ENCODE results near the gene MYH14. TPM values are rescaled to one million over a fixed set of nuclear protein-coding genes. Genes with fewer than 3 reads are reported as not detected.

Gene MYH14
- total and polyA plus RNA-seq, 2 of the 13 experiments (the other 11 are each of a cell fraction or from before 2014, with no cell fraction given) = 5.5 to 5.8 TPM

DNA sequence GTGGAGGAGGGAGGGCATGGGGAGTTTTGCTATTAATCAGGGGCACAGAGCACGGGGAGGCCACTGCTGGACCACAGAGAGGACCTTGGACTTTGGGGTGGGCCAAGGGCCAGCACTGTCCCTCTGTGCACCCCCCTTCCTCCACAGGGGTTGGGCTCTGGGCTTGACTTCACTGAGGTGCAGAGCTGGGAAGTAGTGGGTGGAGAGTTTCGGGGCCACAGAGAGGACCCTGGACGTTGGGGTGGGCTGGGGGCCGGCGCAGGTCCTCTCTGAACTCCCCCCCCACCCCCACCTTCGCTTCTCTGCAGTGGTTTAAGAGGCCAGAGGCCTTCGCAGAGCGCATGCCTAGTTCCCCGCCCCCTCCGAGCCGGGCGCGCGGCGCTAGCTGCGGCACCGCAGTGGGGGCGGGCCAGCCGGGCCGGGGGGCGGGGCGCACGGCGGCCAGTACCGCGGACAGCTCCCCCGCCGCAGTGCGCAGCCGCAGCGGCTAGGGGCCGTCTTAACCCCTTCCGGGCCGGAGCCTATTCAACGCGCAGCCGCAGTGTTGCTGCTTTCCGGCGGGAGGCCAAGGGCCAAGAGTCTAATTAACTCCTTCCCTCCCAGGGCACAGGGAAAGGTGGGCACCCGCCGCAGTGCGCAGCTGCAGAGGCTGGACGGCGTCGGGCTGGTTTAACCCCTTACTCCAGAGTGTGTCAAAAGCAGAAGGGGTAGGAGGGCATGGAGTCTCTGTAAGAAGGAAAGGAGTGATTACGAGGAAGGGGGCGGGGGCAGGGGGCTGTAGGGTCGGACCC is 122.1 kb downstream of the MYH14 start (continued):
- TF ChIP-seq TBX2 (CRISPR knock-in tag; IDR thresholded peaks at IDR 0.05; ENCODE audit: borderline replicate concordance) (peak; percentile 62), ZNF510 (CRISPR knock-in tag; IDR thresholded peaks at IDR 0.05; ENCODE audit: low read depth) (no peak; the same call in 1 of the 2 replicates), GABPB1 (CRISPR knock-in tag; IDR thresholded peaks at IDR 0.05) (peak; percentile 69; the same call in 1 of the 2 replicates), SRY (CRISPR knock-in tag; IDR thresholded peaks at IDR 0.05) (peak; percentile 96), RAD21 (CRISPR knock-in tag; IDR thresholded peaks at IDR 0.05) (0 out of 2 replicates have a peak, but pooled peaks have one; percentile 5), ZNF333 (CRISPR knock-in tag; IDR thresholded peaks at IDR 0.05; ENCODE audit: borderline replicate concordance) (no peak), ZNF747 (CRISPR knock-in tag; IDR thresholded peaks at IDR 0.05; ENCODE audit: borderline replicate concordance) (peak; percentile 69; the same call in 1 of the 2 replicates), NFKB2 (CRISPR knock-in tag; IDR thresholded peaks at IDR 0.05; ENCODE audit: borderline replicate concordance) (peak; percentile 81; the same call in 1 of the 2 replicates), EEA1 (CRISPR knock-in tag; IDR thresholded peaks at IDR 0.05; ENCODE audit: borderline replicate concordance) (peak; percentile 89; the same call in 1 of the 2 replicates), TOPORS (CRISPR knock-in tag; IDR thresholded peaks at IDR 0.05) (peak; percentile 84), MZF1 (CRISPR knock-in tag; IDR thresholded peaks at IDR 0.05; ENCODE audit: borderline replicate concordance) (no peak), ZKSCAN1 (IDR thresholded peaks at IDR 0.05; ENCODE audit: low read length) (no peak), DNMT1 (CRISPR knock-in tag; IDR thresholded peaks at IDR 0.05) (0 out of 2 replicates have a peak, but pooled peaks have one; percentile 32), CBX5 (CRISPR knock-in tag; IDR thresholded peaks at IDR 0.05; ENCODE audit: borderline replicate concordance) (no peak)
- TF ChIP-seq, protein P1, sequence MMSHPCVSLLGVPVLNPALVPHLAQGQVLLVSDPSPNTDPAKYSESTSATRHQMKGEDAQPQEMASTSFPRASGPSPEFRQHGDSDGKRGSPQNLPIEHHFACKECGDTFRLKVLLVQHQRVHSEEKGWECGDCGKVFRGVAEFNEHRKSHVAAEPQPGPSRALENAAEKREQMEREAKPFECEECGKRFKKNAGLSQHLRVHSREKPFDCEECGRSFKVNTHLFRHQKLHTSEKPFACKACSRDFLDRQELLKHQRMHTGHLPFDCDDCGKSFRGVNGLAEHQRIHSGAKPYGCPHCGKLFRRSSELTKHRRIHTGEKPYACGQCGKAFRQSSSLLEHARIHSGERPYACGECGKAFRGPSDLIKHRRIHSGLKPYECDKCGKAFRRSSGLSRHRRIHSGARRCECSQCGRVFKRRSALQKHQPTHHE (CRISPR knock-in tag; IDR thresholded peaks at IDR 0.05; ENCODE audit: borderline replicate concordance) = 0 out of 2 replicates have a peak, but pooled peaks have one; percentile 62
- TF ChIP-seq, protein P2, sequence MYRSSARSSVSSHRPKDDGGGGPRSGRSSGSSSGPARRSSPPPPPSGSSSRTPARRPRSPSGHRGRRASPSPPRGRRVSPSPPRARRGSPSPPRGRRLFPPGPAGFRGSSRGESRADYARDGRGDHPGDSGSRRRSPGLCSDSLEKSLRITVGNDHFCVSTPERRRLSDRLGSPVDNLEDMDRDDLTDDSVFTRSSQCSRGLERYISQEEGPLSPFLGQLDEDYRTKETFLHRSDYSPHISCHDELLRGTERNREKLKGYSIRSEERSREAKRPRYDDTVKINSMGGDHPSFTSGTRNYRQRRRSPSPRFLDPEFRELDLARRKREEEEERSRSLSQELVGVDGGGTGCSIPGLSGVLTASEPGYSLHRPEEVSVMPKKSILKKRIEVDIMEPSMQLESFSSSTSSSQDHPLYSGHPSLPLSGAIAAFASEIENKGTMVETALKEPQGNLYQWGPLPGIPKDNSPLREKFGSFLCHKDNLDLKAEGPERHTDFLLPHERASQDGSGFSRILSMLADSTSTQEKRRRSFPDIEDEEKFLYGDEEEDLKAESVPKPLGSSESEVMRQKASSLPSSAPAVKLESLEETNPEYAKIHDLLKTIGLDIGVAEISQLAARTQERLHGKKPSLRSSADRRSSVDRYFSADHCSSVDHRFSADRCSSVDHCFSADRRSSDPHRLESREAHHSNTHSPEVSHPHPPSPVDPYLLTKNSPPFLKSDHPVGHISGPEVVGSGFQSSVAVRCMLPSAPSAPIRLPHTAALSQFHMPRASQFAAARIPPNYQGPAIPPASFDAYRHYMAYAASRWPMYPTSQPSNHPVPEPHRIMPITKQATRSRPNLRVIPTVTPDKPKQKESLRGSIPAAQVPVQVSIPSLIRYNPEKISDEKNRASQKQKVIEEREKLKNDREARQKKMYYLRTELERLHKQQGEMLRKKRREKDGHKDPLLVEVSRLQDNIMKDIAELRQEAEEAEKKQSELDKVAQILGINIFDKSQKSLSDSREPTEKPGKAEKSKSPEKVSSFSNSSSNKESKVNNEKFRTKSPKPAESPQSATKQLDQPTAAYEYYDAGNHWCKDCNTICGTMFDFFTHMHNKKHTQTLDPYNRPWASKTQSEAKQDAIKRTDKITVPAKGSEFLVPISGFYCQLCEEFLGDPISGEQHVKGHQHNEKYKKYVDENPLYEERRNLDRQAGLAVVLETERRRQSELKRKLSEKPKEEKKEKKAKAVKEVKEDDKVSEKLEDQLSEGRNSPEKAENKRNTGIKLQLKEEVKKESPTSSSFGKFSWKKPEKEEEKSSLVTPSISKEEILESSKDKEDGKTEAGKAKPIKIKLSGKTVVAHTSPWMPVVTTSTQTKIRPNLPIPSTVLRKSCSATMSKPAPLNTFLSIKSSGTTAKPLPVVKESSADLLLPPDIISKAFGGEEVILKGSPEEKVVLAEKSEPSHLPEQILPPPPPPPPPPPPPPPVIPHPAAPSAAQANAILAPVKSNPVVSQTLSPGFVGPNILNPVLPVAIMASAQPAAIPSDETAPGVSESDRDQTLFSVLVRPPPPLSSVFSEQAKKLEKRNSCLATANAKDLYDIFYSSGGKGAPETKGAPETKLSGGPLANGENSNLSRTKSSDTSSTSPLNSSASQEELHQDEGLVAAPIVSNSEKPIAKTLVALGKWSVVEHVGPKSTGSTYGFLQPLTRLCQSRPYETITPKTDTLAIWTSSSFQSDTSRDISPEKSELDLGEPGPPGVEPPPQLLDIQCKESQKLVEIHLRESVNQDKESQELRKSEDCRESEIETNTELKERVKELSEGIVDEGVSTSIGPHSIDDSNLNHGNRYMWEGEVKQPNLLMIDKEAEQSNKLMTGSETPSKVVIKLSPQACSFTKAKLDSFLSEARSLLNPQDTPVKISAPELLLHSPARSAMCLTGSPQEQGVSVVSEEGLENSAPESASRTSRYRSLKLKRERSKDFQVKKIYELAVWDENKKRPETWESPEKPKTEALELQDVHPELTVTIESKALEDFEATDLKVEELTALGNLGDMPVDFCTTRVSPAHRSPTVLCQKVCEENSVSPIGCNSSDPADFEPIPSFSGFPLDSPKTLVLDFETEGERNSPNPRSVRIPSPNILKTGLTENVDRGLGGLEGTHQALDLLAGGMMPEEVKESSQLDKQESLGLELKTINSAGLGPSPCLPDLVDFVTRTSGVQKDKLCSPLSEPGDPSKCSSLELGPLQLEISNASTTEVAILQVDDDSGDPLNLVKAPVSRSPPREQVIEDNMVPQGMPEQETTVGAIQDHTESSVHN (CRISPR knock-in tag; IDR thresholded peaks at IDR 0.05) = no peak
- TF ChIP-seq, protein P3, sequence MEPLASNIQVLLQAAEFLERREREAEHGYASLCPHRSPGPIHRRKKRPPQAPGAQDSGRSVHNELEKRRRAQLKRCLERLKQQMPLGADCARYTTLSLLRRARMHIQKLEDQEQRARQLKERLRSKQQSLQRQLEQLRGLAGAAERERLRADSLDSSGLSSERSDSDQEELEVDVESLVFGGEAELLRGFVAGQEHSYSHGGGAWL (CRISPR knock-in tag; IDR thresholded peaks at IDR 0.05) = peak; percentile 93
- TF ChIP-seq, protein P4, sequence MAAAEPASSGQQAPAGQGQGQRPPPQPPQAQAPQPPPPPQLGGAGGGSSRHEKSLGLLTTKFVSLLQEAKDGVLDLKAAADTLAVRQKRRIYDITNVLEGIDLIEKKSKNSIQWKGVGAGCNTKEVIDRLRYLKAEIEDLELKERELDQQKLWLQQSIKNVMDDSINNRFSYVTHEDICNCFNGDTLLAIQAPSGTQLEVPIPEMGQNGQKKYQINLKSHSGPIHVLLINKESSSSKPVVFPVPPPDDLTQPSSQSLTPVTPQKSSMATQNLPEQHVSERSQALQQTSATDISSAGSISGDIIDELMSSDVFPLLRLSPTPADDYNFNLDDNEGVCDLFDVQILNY (CRISPR knock-in tag; conservative IDR thresholded peaks at IDR 0.05) = peak; percentile 77
